Osteoblast (primary cell): ENCODE results near the gene KIAA0232. TPM values are rescaled to one million over a fixed set of nuclear protein-coding genes. Genes with fewer than 3 reads are reported as not detected.

Source experiments
- DNase-seq: peaks from one replicate; pipeline ENCODE4 v3.0.0; 2011; ENCODE audit warnings: low spot score, mixed read lengths; ENCODE audit not compliant: insufficient read length; ENCODE audit errors: missing footprints
- H2AFZ ChIP-seq: 2 replicates; pipeline ENCODE4 v1.6.0; 2011; ENCODE audit warnings: mild to moderate bottlenecking, low read length
- H3K27ac ChIP-seq: 2 replicates; pipeline ENCODE4 v1.5.1; 2011; ENCODE audit warnings: mild to moderate bottlenecking, low read depth, low read length, moderate library complexity
- H3K27me3 ChIP-seq: 2 replicates; pipeline ENCODE4 v1.6.0; 2012; ENCODE audit warnings: mild to moderate bottlenecking, control low read depth, inconsistent platforms, low read length, moderate library complexity; ENCODE audit not compliant: insufficient read depth
- H3K36me3 ChIP-seq: 2 replicates; pipeline ENCODE4 v1.5.1; 2011; ENCODE audit warnings: mild to moderate bottlenecking, low read length, control low read depth, moderate library complexity; ENCODE audit not compliant: insufficient read depth
- H3K4me1 ChIP-seq: 2 replicates; pipeline ENCODE4 v1.5.1; 2011; ENCODE audit warnings: mild to moderate bottlenecking, low read length, control low read depth, moderate library complexity; ENCODE audit not compliant: insufficient read depth
- H3K4me2 ChIP-seq: 2 replicates; pipeline ENCODE4 v1.6.0; 2011; ENCODE audit warnings: mild to moderate bottlenecking, low read length; ENCODE audit not compliant: insufficient read depth
- H3K4me3 ChIP-seq: fragments of 200-600 bp; sonication (generic); 3 replicates; pipeline ENCODE4 v1.5.1; 2012; ENCODE audit warnings: mild to moderate bottlenecking, low read length, inconsistent platforms; ENCODE audit not compliant: insufficient read depth
- H3K79me2 ChIP-seq: 2 replicates; pipeline ENCODE4 v1.6.0; 2012; ENCODE audit warnings: mild to moderate bottlenecking, low read length, control low read depth, inconsistent platforms; ENCODE audit not compliant: insufficient read depth
- H3K9me3 ChIP-seq: 2 replicates; pipeline ENCODE4 v1.5.1; 2011; ENCODE audit warnings: low read depth, low read length, control low read depth
- H4K20me1 ChIP-seq: 2 replicates; pipeline ENCODE4 v1.6.0; 2012; ENCODE audit warnings: mild to moderate bottlenecking, low read length, control low read depth; ENCODE audit not compliant: insufficient read depth
- CTCF ChIP-seq: IDR thresholded peaks from 2 replicates; pipeline ENCODE4 v1.5.1; 2011; ENCODE audit warnings: mild to moderate bottlenecking, low read depth, low read length, moderate library complexity; ENCODE audit errors: extremely low read depth
- total RNA-seq: library from RNA; depleted of rRNA; stranded (reverse); fragments of >200 nt; gene quantifications from 2 replicates; pipeline ENCODE4 v1.2.3, GENCODE V29; 2012

The KIAA0232 gene
- total RNA-seq, 1 donor = 23.9 TPM

GRCh38 chr4:6894086-6894478 lies 111.6 kb downstream of the KIAA0232 start:
- Histone ChIP-seq H4K20me1 (no peaks in the 10 kb centered on the region), H3K4me1 (peaks cover 20% of the 10 kb centered on the region), H3K79me2 (no peaks in the 10 kb centered on the region), H2AFZ (no peak overlapping the region), H3K36me3 (no peaks in the 10 kb centered on the region), H3K4me2 (no peak overlapping the region), H3K27me3 (no peaks in the 10 kb centered on the region), H3K9me3 (no peaks in the 10 kb centered on the region), H3K4me3 (no peak overlapping the region), H3K27ac (no peak overlapping the region)
- no peak for TF ChIP-seq CTCF
- DNase-seq = no peak

- Histone ChIP-seq H3K27me3 (no peaks in the 10 kb centered on the region), H3K4me3 (no peak overlapping the region), H4K20me1 (no peaks in the 10 kb centered on the region), H3K9me3 (no peaks in the 10 kb centered on the region), H3K36me3 (no peaks in the 10 kb centered on the region), H2AFZ (no peak overlapping the region), H3K4me2 (no peak overlapping the region), H3K4me1 (peaks cover 20% of the 10 kb centered on the region), H3K79me2 (no peaks in the 10 kb centered on the region), H3K27ac (no peak overlapping the region)
- no peak for TF ChIP-seq CTCF
- DNase-seq = no peak
Measured at GRCh38 chr4:6894528-6895498, 112.3 kb downstream of the KIAA0232 start.

GRCh38 chr4:6896035-6896434 lies 113.5 kb downstream of the KIAA0232 start:
- no peak overlapping the region for H3K4me2 ChIP-seq
- no peaks in the 10 kb centered on the region for H3K27me3 ChIP-seq
- no peak for TF ChIP-seq CTCF
- peaks cover 20% of the 10 kb centered on the region for H3K4me1 ChIP-seq
- no peaks in the 10 kb centered on the region for H4K20me1 ChIP-seq
- no peak overlapping the region for H3K4me3 ChIP-seq
- H3K9me3 ChIP-seq = no peaks in the 10 kb centered on the region
- no peak for DNase-seq
- no peaks in the 10 kb centered on the region for H3K36me3 ChIP-seq
- H2AFZ ChIP-seq = no peak overlapping the region
- no peaks in the 10 kb centered on the region for H3K79me2 ChIP-seq
- no peak overlapping the region for H3K27ac ChIP-seq

GRCh38 chr4:6898763-6899162 lies 116.2 kb downstream of the KIAA0232 start:
- Histone ChIP-seq H2AFZ (no peak overlapping the region), H3K79me2 (no peaks in the 10 kb centered on the region), H3K36me3 (no peaks in the 10 kb centered on the region), H3K4me1 (no peaks in the 10 kb centered on the region), H4K20me1 (no peaks in the 10 kb centered on the region), H3K4me2 (no peak overlapping the region), H3K9me3 (no peaks in the 10 kb centered on the region), H3K27ac (no peak overlapping the region), H3K27me3 (no peaks in the 10 kb centered on the region), H3K4me3 (no peak overlapping the region)
- TF ChIP-seq CTCF = no peak
- DNase-seq = no peak
